Body of pancreas (tissue), 4 donors: ENCODE measurements around the gene NAT14.

ENCODE experiments used
- POLR2A ChIP-seq, 3 donors: fragments of 450-650 bp; IDR thresholded peaks; one replicate each; pipeline ENCODE4 v1.6.1; 2016; ENCODE audit warnings: antibody characterized with exemption in 3 of 3, mild to moderate bottlenecking in 2 of 3
- TF ChIP-seq, protein P1 (sequence below), 7 experiments: fragments of 450-650 bp in 4 of 7; fragments of 200-600 bp in 3 of 7; sonication (generic) in 3 of 7; IDR thresholded peaks; one replicate each; pipeline ENCODE4 v1.5.1; 2016 to 2019; ENCODE audit warnings: antibody characterized with exemption in 7 of 7

DNA sequence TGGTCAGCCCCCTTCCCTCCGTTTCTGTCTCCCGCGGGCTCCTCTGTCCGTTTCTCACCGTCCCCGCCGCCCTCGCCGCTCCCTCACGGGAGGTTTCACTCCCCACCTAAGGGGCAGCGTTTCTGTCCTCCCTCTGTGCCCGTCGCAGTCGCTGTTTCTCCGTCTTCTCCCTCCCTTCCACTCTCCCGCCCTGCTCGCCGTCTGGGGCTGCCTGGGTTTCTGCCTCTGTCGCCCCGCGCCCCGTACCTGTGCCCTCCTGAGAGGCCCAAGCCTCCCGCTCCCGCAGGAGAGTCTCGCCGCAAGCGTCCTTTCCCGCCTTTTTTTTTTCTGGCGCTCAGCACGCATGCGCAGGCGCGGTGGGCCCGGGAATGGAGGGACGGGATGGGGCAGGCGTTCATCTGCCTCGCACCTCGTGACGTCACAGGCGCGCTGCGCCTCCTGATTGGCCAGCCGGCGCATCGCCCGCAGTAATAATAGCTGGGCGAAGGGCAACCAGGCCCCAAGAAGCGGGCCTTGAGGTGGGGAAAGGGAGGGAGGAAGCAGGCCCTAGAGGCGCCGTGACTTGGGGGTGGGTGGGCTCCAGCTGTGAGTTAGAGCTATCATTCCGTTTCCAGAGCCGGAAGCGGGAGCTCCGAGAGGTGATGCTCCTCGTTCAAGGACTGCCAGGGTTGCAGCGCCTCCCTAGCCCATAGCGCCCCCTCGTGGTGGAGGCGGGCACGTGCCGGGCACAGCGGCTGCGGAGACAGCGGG is 18.7 kb downstream of the NAT14 start:
- TF ChIP-seq, protein P1, sequence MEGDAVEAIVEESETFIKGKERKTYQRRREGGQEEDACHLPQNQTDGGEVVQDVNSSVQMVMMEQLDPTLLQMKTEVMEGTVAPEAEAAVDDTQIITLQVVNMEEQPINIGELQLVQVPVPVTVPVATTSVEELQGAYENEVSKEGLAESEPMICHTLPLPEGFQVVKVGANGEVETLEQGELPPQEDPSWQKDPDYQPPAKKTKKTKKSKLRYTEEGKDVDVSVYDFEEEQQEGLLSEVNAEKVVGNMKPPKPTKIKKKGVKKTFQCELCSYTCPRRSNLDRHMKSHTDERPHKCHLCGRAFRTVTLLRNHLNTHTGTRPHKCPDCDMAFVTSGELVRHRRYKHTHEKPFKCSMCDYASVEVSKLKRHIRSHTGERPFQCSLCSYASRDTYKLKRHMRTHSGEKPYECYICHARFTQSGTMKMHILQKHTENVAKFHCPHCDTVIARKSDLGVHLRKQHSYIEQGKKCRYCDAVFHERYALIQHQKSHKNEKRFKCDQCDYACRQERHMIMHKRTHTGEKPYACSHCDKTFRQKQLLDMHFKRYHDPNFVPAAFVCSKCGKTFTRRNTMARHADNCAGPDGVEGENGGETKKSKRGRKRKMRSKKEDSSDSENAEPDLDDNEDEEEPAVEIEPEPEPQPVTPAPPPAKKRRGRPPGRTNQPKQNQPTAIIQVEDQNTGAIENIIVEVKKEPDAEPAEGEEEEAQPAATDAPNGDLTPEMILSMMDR (IDR thresholded peaks at IDR 0.05), result peak; percentile 92 to 98 (median 97)
- TF ChIP-seq POLR2A (IDR thresholded peaks at IDR 0.05), result no peak
